Naive thymus-derived CD4-positive, alpha-beta T cell (primary cell): ENCODE measurements around the gene BICD1. TPM values are rescaled to one million over a fixed set of nuclear protein-coding genes. Genes with fewer than 3 reads are reported as not detected.
A peak's percentile ranks its signal among the peaks of the same experiment; 100 is the strongest.
"Not testable (repeated sequence)": the region's sequence is repeated elsewhere in the genome, so short reads cannot be mapped to it uniquely, and the experiment has no call there.

Experiments used
- ATAC-seq: fragments of 150-1000 bp; cut with Tn5 transposase; 2 replicates; pipeline ENCODE4 v1.10.0; 2021; ENCODE audit warnings: mild to moderate bottlenecking, moderate library complexity
- CTCF ChIA-PET: fragments of 350-600 bp; sonication (Branson Sonifier 250); formaldehyde crosslinking; loops from one replicate; lab custom pipeline; 2021; ENCODE audit warnings: antibody characterized with exemption; lab: Charles Lee
- POLR2A ChIA-PET: fragments of 350-600 bp; sonication (Branson Sonifier 250); formaldehyde crosslinking; loops from one replicate; lab custom pipeline; 2021; ENCODE audit warnings: antibody characterized with exemption, inconsistent platforms; lab: Charles Lee
- DNase-seq, 9 donors: peaks; one replicate each; pipeline versions ENCODE4 v3.0.0 to v3.0.0-alpha.2; 2020 to 2022; ENCODE audit warnings: mixed read lengths in 1 of 9
- H3K27ac ChIP-seq: one replicate; pipeline ENCODE4 v1.7.0; 2013; ENCODE audit warnings: mild to moderate bottlenecking, low read depth, low read length, moderate library complexity
- H3K27me3 ChIP-seq, 2 donors: one replicate each; pipeline ENCODE4 v1.7.0; 2013; ENCODE audit warnings: low read length in 2 of 2, mild to moderate bottlenecking in 2 of 2, moderate library complexity in 2 of 2; ENCODE audit not compliant: control insufficient read depth in 2 of 2, insufficient read depth in 2 of 2
- H3K36me3 ChIP-seq, 3 experiments: 1 replicate in 2 of 3; 2 replicates in 1 of 3; pipeline ENCODE4 v1.7.0; 2013; ENCODE audit warnings: low read length in 3 of 3, mild to moderate bottlenecking in 3 of 3, moderate library complexity in 1 of 3; ENCODE audit not compliant: insufficient read depth in 3 of 3, control insufficient read depth in 2 of 3
- H3K4me1 ChIP-seq, 2 donors: one replicate each; pipeline ENCODE4 v1.7.0; 2013; ENCODE audit warnings: low read length in 2 of 2, mild to moderate bottlenecking in 2 of 2, moderate library complexity in 1 of 2; ENCODE audit not compliant: control insufficient read depth in 2 of 2, insufficient read depth in 2 of 2
- H3K4me3 ChIP-seq: 2 replicates; pipeline ENCODE4 v1.7.0; 2013; ENCODE audit warnings: mild to moderate bottlenecking, low read length
- H3K9me3 ChIP-seq, 3 experiments: 1 replicate in 2 of 3; 2 replicates in 1 of 3; pipeline ENCODE4 v1.7.0; 2013; ENCODE audit warnings: low read length in 3 of 3; ENCODE audit not compliant: control insufficient read depth in 2 of 3
- H3K27ac Mint-ChIP-seq, 9 donors: one replicate each; pipeline ENCODE4 v1.8.0; 2020 to 2022; ENCODE audit warnings: mixed read lengths in 9 of 9, mild to moderate bottlenecking in 8 of 9, moderate library complexity in 5 of 9, inconsistent platforms in 2 of 9
- H3K27me3 Mint-ChIP-seq, 5 donors: one replicate each; pipeline ENCODE4 v1.8.0; 2021 to 2022; ENCODE audit warnings: mixed read lengths in 5 of 5, mild to moderate bottlenecking in 1 of 5
- H3K36me3 Mint-ChIP-seq, 5 donors: one replicate each; pipeline ENCODE4 v1.8.0; 2020 to 2022; ENCODE audit warnings: mixed read lengths in 5 of 5, mild to moderate bottlenecking in 3 of 5, inconsistent platforms in 1 of 5
- H3K4me1 Mint-ChIP-seq, 7 donors: one replicate each; pipeline ENCODE4 v1.8.0; 2020 to 2022; ENCODE audit warnings: mixed read lengths in 7 of 7, mild to moderate bottlenecking in 3 of 7, inconsistent platforms in 1 of 7
- H3K4me3 Mint-ChIP-seq, 10 donors: one replicate each; pipeline ENCODE4 v1.8.0; 2020 to 2022; ENCODE audit warnings: mild to moderate bottlenecking in 10 of 10, mixed read lengths in 10 of 10, moderate library complexity in 6 of 10, inconsistent platforms in 2 of 10
- H3K9me3 Mint-ChIP-seq, 11 donors: one replicate each; pipeline ENCODE4 v1.8.0; 2020 to 2022; ENCODE audit warnings: mixed read lengths in 11 of 11, mild to moderate bottlenecking in 4 of 11, inconsistent platforms in 1 of 11, moderate library complexity in 1 of 11
- intact Hi-C, 2 donors: fragments of 100-400 bp; cut with micrococcal nuclease; formaldehyde crosslinking; loops; one replicate each; pipeline ENCODE4 v1.15.1; 2023
- polyA plus RNA-seq, 2 donors: library from polyadenylated mRNA; unstranded; fragments of 300-500 nt; fragmentation: Illumina TruSeq; gene quantifications; one replicate each; pipeline ENCODE4 v1.2.3, GENCODE V29; 2021
- total RNA-seq, 6 experiments: library from RNA in 5 of 6; stranded (reverse) in 5 of 6; gene quantifications; 1 replicate in 5 of 6; 2 replicates in 1 of 6; pipeline ENCODE4 v1.2.3 and lab custom pipeline; 2021 to 2026

Gene BICD1
- total and polyA plus RNA-seq, 7 experiments from 2014 or later, result 6.3 to 25.1 (median 17.4) TPM

DNA sequence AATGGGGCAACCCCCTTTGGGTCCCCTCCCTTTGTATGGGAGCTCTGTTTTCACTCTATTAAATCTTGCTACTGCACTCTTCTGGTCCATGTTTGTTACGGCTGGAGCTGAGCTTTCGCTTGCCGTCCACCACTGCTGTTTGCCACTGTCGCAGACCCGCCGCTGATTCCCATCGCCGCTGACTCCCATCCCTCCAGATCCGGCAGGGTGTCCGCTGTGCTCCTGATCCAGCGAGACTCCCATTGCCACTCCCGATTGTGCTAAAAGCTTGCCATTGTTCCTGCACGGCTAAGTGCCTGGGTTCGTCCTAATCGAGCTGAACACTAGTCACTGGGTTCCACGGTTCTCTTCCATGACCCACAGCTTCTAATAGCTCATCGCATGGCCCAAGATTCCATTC is 168.9 kb downstream of the BICD1 start:
- H3K4me1 ChIP-seq, result peaks cover 0 to 15% of the 10 kb centered on the region in 2 donors
- H3K9me3 ChIP-seq, H3K27me3 Mint-ChIP-seq, intact Hi-C loops, H3K27ac Mint-ChIP-seq, CTCF ChIA-PET, H3K27me3 ChIP-seq, H3K36me3 ChIP-seq, H3K4me3 ChIP-seq, H3K4me3 Mint-ChIP-seq, DNase-seq, H3K27ac ChIP-seq, H3K9me3 Mint-ChIP-seq, ATAC-seq: not testable (repeated sequence)
- H3K4me1 Mint-ChIP-seq, result peaks cover 13 to 32% (median 29%) of the 10 kb centered on the region in 7 donors
- POLR2A ChIA-PET, result interaction anchor here (0.6 kb wide), 1 partner anchor 468 kb away, joined by 3 read pairs; no protein-coding TSS in a partner anchor
- peaks cover 0 to 16% (median 7%) of the 10 kb centered on the region in 5 donors for H3K36me3 Mint-ChIP-seq

DNA sequence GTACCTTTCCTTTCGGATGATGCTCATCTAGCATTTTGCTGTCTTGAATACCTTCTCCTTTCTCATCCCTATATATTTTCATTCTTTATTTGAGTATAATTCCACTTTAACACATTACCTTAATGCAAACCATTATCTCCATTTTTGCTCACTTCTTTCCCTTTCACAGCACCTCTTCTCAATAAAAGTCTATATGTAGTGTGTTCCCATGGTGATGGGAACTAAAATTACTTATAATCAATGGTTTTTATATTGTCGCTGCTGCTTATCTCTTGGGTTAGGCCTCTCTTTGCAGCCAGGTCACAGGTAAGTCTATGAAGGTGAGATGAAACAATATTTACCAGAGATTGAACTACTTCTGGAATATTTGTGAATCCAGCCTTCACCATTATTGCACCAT is 171.1 kb downstream of the BICD1 start:
- H3K4me1 ChIP-seq, result peaks cover 0 to 12% of the 10 kb centered on the region in 2 donors
- peaks cover 0 to 21% (median 10%) of the 10 kb centered on the region in 5 donors for H3K36me3 Mint-ChIP-seq
- no peaks in the 10 kb centered on the region for H3K27me3 Mint-ChIP-seq
- ATAC-seq, result no peak
- no peak for DNase-seq
- no peak overlapping the region for H3K4me3 ChIP-seq
- no peaks in the 10 kb centered on the region for H3K36me3 ChIP-seq
- no peak overlapping the region for H3K4me3 Mint-ChIP-seq
- peaks cover 0 to 4% (median 0%) of the 10 kb centered on the region in 11 donors for H3K9me3 Mint-ChIP-seq
- peaks cover 13 to 14% (median 14%) of the 10 kb centered on the region in 7 donors for H3K4me1 Mint-ChIP-seq
- no peak overlapping the region for H3K27ac ChIP-seq
- intact Hi-C loops, result no loop called here
- H3K27ac Mint-ChIP-seq, result no peak overlapping the region
- no peaks in the 10 kb centered on the region for H3K9me3 ChIP-seq
- no peaks in the 10 kb centered on the region for H3K27me3 ChIP-seq
- POLR2A ChIA-PET, result no interaction called here
- CTCF ChIA-PET, result no interaction called here

DNA sequence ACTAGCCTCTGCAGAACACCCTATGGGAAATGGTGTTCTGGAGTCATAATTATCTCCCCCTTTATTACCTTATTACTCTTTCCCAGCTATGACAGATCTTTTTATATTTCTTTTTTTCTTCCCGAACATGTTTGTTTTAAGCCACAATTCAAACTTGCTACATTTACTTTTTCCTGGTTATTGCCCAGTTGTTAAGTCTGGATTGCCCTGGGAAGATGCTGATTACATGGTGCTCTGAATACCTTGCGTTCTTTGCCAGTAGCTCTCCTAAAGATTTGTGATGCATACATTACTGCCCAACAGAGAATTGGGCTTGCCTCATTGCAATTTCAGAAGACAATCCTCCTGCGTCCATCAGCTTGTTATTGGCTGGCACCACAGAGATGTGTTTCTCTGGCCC is 174.5 kb downstream of the BICD1 start:
- H3K4me1 ChIP-seq, result no peaks in the 10 kb centered on the region
- no peak overlapping the region for H3K4me3 ChIP-seq
- no peaks in the 10 kb centered on the region for H3K27me3 ChIP-seq
- Mint-ChIP-seq H3K27ac (no peak overlapping the region), H3K4me1 (no peaks in the 10 kb centered on the region), H3K36me3 (peaks cover 0 to 18% (median 5%) of the 10 kb centered on the region in 5 donors), H3K9me3 (peaks cover 0 to 4% (median 0%) of the 10 kb centered on the region in 11 donors), H3K27me3 (no peaks in the 10 kb centered on the region), H3K4me3 (no peak overlapping the region)
- H3K27ac ChIP-seq, result no peak overlapping the region
- no peaks in the 10 kb centered on the region for H3K36me3 ChIP-seq
- POLR2A ChIA-PET, result no interaction called here
- ATAC-seq, result no peak
- no peaks in the 10 kb centered on the region for H3K9me3 ChIP-seq
- intact Hi-C loops, result no loop called here
- DNase-seq, result no peak
- CTCF ChIA-PET, result interaction anchor here (0.6 to 0.7 kb wide), 2 partner anchors 13 to 628 kb away, joined by 3 to 4 read pairs; no protein-coding TSS in a partner anchor

DNA sequence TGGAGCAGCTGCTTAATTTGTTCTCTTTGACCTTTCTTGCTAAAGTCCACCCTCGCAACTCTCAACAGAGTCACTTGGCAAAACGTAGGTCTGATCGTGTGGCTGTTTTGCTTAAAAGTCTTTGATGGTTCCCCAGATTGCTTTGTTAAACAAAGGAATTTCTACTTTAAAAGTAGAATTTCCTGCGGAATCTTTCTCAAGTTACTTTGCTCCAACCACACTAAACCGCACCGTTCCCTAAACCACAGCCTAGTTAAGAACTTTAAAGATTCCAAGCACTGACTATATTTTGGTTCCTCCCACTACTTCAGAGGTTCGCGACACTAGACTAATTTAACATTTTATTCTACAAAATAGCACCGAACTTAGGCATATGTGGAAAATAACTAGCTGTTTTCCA is 177.9 kb downstream of the BICD1 start:
- no peaks in the 10 kb centered on the region for H3K36me3 ChIP-seq
- no peak overlapping the region for H3K4me3 ChIP-seq
- DNase-seq (no peak), ATAC-seq (no peak)
- Mint-ChIP-seq H3K27ac (no peak overlapping the region), H3K4me1 (no peaks in the 10 kb centered on the region), H3K27me3 (no peaks in the 10 kb centered on the region), H3K4me3 (no peak overlapping the region), H3K36me3 (peaks cover 0 to 11% (median 5%) of the 10 kb centered on the region in 5 donors), H3K9me3 (peaks cover 0 to 4% (median 0%) of the 10 kb centered on the region in 11 donors)
- H3K27ac ChIP-seq, result no peak overlapping the region
- no peaks in the 10 kb centered on the region for H3K9me3 ChIP-seq
- no peaks in the 10 kb centered on the region for H3K4me1 ChIP-seq
- intact Hi-C loops, result no loop called here
- CTCF ChIA-PET, result no interaction called here
- POLR2A ChIA-PET, result no interaction called here
- no peaks in the 10 kb centered on the region for H3K27me3 ChIP-seq

DNA sequence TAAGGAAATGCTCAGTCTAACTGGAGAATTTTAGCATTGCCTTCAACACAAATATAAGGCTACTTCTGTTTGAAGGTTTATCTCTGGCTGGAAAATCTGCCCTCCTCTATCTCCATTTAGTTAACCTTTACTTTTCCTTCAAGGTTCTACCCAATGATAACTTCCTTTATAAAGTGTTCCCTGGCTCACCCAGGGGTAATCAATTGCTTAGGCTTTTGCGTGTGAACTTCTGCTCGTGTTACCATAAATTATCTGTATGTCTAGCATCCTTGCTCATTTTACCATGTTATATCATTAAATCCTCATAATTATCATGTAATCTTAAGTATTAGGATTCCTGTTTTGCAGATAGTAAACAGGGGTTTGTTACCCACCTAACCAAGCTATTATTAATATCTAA is 178.4 kb downstream of the BICD1 start:
- H3K36me3 Mint-ChIP-seq, result peaks cover 0 to 11% (median 5%) of the 10 kb centered on the region in 5 donors
- no peaks in the 10 kb centered on the region for H3K9me3 ChIP-seq
- H3K27ac ChIP-seq, result no peak overlapping the region
- no peaks in the 10 kb centered on the region for H3K27me3 ChIP-seq
- intact Hi-C loops, result no loop called here
- no peak for ATAC-seq
- H3K27ac Mint-ChIP-seq, result no peak overlapping the region
- no peak for DNase-seq
- POLR2A ChIA-PET, result no interaction called here
- peaks cover 0 to 4% (median 0%) of the 10 kb centered on the region in 11 donors for H3K9me3 Mint-ChIP-seq
- H3K36me3 ChIP-seq, result no peaks in the 10 kb centered on the region
- no peaks in the 10 kb centered on the region for H3K27me3 Mint-ChIP-seq
- H3K4me1 ChIP-seq, result no peaks in the 10 kb centered on the region
- no peak overlapping the region for H3K4me3 ChIP-seq
- no peak overlapping the region for H3K4me3 Mint-ChIP-seq
- CTCF ChIA-PET, result interaction anchor here (0.6 kb wide), 1 partner anchor 11 kb away, joined by 5 read pairs; no protein-coding TSS in a partner anchor
- H3K4me1 Mint-ChIP-seq, result no peaks in the 10 kb centered on the region

DNA sequence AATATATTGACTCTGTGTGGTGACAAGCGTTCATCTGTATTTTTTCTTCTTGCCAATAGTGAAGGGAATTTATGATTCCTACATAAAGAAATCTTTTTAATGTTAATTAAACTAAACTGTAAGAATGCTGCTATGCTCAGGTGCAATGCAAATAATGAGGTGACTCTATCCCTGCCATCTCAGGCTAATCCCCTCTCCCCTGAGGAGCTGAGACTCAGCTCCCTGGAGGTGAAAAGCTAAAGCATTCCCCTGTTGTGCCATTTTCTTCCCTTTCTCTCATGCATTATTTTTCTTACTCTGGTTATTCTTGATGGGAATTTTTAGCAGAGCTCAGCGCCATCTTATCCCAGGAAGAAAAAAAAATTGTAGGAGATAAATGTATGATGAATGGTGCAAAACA is 178.8 kb downstream of the BICD1 start:
- Histone ChIP-seq H3K4me1 (no peaks in the 10 kb centered on the region), H3K4me3 (no peak overlapping the region), H3K27me3 (no peaks in the 10 kb centered on the region), H3K27ac (no peak overlapping the region), H3K36me3 (no peaks in the 10 kb centered on the region), H3K9me3 (no peaks in the 10 kb centered on the region)
- H3K9me3 Mint-ChIP-seq, result peaks cover 0 to 4% (median 0%) of the 10 kb centered on the region in 11 donors
- H3K27ac Mint-ChIP-seq, result no peak overlapping the region
- no peaks in the 10 kb centered on the region for H3K27me3 Mint-ChIP-seq
- no peak for DNase-seq
- ChIA-PET POLR2A (no interaction called here), CTCF (interaction anchor here (0.6 to 0.7 kb wide), 2 partner anchors 10 to 554 kb away, joined by 3 to 5 read pairs; no protein-coding TSS in a partner anchor)
- no peak overlapping the region for H3K4me3 Mint-ChIP-seq
- intact Hi-C loops, result no loop called here
- peaks cover 0 to 14% (median 5%) of the 10 kb centered on the region in 5 donors for H3K36me3 Mint-ChIP-seq
- H3K4me1 Mint-ChIP-seq, result no peaks in the 10 kb centered on the region
- no peak for ATAC-seq

GRCh38 chr12:32290411-32290810 is 183.8 kb downstream of the BICD1 start:
- peak overlapping the region in 1 of 9 donors; percentile 87 for H3K27ac Mint-ChIP-seq
- POLR2A ChIA-PET, result no interaction called here
- intact Hi-C loops, result no loop called here

More at GRCh38 chr12:32290411-32290810, 183.8 kb downstream of the BICD1 start:
- Mint-ChIP-seq H3K27me3 (no peaks in the 10 kb centered on the region), H3K4me1 (peaks cover 0 to 3% (median 0%) of the 10 kb centered on the region in 7 donors), H3K4me3 (no peak overlapping the region), H3K9me3 (peaks cover 0 to 4% (median 0%) of the 10 kb centered on the region in 11 donors), H3K36me3 (peaks cover 0 to 23% (median 5%) of the 10 kb centered on the region in 5 donors)
- Histone ChIP-seq H3K9me3 (no peaks in the 10 kb centered on the region), H3K27ac (no peak overlapping the region), H3K27me3 (no peaks in the 10 kb centered on the region), H3K36me3 (no peaks in the 10 kb centered on the region), H3K4me3 (no peak overlapping the region), H3K4me1 (no peaks in the 10 kb centered on the region)
- CTCF ChIA-PET, result interaction anchor here (0.6 to 1.9 kb wide), 4 partner anchors 11 to 637 kb away, joined by 3 to 7 read pairs (median 4); no protein-coding TSS in a partner anchor
- no peak for ATAC-seq
- DNase-seq, result no peak
